T-helper 1 cell (primary cell): Measurements from ENCODE around the gene ATP6V1G1.

Source experiments
- DNase-seq, 5 donors: peaks; one replicate each; pipeline ENCODE4 v3.0.0-alpha.2; 2012 to 2020

The ATP6V1G1 gene

DNA sequence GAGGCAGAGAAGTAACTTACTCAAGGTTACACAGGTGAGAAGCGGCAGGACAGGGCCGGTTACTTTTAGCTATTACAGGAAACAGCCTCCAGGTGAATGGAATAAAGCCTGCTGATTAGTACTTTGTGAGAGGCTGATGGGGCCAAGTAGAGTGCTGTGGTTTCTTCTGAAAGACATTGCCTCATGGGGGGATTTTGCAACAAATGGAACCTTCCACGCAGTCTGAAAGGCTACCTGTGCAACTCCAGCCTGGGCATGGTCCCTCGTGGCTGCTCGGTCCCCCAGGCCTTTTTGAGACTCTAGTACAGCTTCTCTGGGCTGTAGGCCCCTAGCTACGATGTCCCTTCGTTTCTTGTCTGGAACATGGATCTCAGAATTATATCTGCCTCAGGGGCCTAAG, 25.5 kb downstream of the ATP6V1G1 start:
- no peak for DNase-seq

DNA sequence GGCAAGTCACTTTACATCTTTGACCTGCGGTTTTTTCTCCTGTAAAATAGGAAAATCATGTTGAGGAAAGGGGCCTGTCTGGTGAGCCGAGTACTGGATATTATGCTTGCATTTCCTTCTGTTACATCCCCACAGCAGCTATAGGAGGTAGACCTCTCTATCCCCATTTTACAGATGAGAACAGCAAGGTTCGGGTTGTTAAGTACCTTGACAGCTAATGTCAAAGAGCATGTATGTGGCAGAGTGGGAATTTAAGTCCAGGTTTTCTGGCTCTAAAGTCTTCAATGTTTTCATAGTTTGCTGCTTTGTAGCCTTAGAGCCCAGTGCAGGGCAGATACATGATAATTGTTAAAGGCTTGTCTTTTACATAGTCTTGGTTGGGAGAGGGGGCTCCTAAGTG, 26.4 kb downstream of the ATP6V1G1 start:
- DNase-seq: no peak

DNA sequence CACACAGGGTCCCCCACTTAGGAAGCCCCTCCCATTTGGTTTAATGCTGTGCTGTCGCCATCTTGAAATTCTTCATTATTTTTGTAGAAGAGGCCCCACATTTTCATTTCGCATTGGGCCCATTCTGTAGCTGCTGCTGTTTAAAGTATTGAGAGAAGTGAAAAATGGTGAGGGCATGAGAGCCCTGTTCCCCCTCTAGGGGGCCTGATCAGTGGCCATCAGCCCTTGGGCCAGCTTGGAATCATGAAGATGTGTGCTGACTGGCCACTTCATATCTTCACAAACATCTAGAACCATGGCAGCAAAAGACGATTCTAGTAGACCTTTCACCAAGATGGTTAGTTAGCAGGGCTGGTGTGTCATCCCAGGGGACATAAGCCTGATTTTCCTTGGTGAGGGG, 26.8 kb downstream of the ATP6V1G1 start:
- DNase-seq: no peak

DNA sequence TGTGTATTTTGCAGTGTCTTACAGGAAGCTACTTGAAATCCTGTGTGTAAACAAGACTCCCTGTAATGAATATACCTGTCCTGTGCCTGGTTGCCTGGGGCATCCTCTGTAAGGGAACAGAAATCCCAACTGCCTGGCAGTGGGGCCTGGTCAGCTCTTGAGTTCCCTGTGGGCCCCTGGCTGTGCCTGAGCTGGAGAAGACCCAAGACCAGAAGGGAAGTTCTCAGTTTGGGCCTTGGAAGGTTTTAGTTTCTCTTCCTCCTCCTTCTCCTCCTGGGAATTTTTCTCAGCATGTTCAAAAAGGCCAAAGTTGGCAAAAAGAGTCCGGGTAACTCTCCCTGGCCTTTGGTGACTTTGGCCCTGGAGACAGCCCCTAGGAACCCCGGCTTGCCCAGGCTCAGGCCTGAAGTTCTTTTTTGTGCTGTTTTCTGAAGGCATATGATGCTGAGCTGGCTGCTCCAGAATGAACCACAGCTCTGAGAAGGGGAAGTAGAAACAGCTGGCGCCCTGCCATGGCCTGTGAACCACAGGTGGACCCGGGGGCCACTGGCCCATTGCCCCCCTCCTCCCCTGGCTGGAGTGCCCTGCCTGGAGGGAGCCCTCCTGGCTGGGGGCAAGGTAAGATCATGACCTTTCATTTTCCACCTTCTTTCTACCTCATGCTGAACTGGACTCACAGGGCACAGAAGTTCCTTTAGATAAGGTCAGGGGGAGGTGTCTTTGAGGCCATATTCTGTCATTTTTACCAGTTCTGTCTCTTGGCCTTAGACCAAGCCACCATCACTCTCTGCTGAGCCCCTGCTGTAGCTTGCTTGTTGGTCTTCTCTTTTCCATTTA, 29.3 kb downstream of the ATP6V1G1 start:
- no peak for DNase-seq

DNA sequence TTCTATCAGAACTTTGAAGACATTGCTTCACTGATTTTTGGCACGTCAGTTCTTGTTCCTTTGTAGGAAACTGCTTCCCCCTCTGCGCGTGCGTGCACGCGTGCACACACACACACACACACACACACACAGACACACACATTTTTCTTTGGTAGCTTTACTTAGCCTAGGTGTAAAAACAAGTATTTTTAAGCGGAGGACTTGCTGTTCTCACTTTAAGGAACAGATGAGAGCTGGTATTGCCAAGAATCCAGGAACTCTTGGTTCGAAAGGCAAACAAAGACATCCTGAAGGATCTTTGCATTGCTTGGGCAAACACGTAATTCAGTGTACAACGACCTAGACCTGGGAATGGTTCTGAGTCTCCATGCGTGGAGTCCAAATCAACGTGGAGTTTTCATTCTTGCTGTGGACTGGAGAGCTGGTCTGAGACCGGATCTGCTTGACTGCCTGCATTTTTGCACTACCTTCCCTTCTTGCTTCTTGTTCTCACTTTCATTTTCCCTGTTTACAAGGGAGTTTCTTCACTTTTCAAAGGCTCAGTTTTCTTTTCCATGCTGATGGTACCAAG, 31.7 kb downstream of the ATP6V1G1 start:
- no peak for DNase-seq

DNA sequence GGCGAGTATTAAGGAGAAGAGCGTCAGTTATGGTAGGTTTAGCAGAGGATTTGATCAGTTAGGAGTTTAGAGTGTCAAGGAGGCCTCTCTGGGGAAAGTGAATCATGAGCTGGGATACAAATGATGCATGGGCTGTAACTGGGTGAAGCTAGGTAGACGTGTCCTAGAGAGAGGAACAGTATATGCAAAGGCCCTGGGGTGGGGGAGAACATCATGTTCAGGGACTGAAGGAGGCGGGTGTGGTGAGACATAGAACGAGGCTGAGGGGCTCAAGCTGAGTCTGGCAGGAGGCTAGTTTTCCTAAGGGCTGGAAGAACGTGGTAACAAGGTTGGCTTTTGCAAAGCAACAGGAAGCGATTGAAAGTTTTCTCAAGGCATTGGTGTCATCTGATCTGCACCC, 34.0 kb downstream of the ATP6V1G1 start:
- no peak for DNase-seq

DNA sequence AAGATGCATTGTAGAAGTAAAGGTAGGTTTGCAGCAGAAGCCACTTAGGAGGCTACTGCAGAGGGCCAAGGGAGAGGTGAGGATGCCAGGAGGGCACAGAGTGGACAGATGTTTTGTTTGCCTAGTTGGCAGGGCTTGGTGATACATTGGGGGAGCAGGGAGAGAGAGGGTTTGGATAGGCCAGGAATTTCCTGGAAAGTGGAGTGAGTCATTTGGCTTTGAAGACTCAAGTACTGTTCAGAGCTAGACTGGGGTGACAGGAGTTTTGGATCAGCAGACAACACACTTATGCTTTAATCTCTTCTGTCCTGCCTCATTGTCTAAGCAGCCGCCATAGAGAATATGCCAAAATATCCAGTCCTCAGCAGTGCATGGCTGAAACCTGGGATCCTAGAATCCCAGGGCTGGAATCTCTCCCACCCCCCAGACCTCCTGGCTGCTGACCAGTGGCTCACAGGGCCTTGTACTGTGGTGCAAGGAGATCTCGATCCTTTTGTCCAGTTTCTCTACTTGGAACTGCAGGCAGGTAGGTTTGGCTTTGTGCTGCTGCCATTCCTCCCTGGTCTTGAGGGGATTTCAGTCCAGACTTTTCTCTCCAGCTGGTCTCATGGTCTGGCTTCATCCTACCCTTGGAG, 34.5 kb downstream of the ATP6V1G1 start:
- DNase-seq: no peak

DNA sequence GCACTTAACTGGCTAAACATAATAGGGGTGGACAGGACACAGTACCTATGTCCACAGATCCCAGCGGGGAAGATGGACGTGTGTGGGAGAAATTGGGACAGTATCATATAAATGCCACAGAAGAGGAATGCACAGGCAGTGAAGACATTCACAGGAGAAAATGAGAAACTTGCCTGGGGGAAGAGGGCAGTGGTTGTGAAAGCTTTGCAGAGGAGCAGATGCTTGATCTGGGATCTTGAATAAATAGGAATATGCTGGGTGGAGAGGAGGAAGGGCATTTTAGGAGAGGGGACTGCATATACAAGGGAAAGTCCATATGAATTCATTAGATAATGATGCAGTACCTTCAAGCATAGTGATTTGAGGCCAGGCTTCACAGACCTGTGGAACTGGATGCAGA, 37.1 kb downstream of the ATP6V1G1 start:
- no peak for DNase-seq

DNA sequence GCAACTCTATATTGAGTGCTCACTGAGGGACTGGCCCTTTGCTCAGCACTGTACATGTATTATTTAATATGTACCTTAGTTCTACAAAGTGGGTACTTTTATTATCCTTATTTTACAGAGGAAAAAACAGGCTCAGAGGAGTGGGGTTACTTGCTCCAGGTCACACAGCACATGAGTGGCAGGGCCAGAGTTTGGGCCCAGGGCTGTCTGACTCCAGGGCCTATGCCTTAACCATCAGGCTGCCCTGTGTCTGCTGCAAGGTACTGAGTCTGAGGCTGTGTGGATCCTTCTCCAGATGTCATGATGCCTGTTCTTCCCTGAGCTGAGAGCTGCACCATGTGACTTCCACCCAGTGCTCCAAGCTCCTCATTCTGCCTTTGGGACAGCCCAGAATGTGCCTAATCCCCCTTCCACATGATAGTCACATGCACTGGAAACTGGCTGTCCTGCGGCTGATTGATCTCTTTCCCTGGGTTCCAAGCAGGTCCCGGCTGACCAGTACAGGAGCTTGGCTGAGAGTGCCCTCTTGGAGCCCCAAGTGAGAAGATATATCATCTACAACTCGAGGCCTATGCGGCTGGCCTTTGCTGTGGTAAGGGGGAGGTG, 38.9 kb downstream of the ATP6V1G1 start:
- DNase-seq: no peak

DNA sequence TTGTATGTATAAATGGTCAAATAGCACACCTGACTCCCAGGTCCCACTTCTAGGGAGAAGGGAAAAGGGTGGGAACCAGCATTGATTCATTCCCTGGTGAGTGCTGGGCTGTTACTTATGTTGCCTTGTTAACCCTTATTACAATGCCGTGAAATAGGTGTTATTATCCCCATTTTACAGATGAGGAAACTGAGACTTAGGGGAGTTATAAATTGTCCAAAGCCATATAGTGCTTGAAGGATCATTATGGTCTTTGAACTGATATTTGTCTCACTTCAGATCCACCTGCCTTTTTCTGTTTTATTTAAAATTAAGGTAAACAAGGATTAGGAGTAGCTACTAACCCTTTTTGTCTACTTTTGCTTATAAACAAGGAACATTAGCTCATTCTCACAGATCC, 40.0 kb downstream of the ATP6V1G1 start:
- no peak for DNase-seq

DNA sequence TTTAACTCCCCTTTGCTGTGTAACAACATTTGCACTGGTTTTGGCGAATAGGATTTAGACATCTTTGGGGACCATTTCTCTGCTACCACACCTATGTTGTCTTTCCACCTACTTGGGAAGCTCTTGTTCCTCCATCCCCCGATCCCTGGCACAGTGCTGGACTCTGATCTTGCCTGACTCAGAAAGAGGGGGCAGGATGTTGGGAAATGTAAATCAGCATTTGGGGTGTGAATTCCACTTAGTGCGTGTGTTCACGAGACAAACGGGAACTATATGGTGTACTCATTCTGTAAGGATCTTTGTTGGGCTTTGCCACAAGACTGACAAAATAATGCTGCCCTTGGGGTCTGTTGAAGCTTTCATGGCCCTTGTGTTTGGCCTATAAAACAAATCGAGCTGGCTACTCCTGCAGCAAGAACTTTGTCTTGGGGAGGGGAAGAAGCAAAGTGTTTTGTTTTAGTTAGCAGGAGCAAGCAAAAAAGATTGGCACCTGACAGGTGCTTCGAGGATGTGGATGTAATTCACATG, 42.1 kb downstream of the ATP6V1G1 start:
- DNase-seq: no peak

DNA sequence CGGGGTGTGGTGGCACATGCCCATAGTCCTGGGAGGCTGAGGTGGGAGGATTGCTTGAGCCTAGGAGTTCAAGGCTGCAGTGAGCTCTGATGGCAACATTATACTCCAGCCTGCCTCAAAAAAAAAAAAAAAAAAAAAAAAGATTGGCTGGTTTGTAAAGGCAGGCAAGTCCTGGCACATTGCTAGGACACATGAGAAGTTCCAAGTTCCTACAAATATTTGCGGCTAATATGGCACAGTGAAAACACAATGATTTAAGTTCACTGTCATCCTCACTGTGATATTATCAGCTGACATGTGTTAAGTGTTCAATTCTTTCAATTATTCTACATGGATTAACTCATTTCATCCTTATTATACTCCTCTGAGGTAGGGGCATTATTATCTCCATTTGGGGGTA, 43.6 kb downstream of the ATP6V1G1 start:
- DNase-seq: no peak

DNA sequence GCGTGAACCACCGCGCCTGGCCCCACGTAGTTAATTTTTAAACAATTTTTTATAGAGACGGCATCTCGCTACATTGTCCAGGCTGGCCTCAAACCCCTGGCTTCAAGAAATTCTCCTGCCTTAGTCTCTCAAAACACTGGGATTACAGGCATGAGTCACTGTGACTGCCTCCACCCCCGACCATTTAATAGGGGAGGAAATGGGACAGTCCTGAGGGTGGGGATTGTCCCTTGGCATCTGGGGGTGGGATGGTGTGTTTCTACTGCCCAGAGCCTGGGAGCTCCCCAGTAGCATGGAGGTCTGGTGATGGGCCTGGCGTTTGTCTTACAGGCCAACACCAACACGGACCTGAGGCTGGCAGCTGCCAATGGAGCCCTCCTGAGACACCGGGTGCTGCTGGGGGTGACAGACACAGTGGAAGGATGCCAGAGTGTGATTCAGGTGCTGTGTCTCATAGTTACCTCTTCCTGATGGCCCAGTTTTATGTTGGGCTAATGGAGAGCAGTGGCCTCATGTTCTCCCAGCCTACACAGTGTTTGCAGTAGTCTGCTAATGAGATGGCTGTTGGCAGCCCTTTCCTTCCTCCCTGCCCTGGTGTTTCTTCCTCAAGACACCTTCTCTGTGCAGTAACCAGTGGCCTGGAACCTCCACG, 46.0 kb downstream of the ATP6V1G1 start:
- DNase-seq: no peak

DNA sequence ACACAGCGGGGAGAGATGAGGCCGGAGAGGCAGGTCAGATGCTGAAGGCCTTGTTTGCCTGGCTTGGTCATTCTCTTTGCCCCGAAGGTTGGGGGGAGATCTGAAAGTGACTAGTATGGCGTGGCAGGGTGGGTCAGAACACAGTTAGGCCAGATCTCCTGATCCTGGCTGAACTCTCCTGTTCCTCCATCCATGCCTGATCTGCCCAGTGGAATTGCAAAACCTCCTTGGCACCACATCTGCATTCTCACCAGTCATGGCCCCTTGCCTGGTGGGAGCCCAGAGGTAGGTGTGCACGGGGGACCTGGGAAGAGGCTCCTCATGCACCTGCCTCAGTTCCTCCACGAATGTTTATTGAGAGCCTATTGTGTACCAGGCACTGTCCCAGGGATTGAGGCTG, 46.8 kb downstream of the ATP6V1G1 start:
- no peak for DNase-seq

DNA sequence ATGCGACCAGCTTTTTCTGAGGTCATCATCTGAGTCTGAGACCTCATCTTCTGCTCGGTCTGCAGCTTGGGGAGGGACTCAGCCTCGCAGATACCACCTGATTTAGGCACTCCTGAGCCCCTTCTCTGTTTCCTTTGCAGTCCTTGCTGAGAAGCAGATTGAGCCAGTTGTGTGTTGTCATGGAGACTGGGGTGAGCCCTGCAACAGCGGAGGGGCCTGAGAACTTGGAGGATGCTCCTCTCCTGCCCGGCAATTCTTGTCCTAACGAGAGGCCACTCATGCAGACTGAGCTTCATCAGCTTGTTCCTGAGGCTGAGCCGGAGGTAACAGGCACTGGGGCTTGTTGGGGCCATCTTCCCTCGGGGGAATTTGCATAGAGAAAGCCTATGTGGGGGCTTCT, 50.8 kb downstream of the ATP6V1G1 start:
- DNase-seq: no peak

DNA sequence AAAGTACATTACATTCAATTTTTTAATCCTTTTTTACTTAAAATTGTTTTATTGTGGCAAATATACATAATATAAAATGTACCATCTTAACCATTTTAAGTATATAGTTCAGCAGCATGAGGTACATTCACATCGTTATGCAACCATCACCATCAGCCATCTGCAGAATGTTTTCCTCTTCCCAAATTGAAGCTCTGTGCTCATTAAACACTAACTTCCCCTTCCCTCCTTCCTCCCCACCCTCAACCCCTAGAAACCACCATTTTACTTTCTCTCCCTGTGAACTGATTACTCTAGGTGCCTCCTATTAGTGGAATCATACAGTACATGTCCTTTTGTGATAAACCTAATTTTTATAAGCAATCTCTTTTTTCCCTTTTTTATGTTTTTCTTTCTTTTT, 54.4 kb downstream of the ATP6V1G1 start:
- DNase-seq: no peak

DNA sequence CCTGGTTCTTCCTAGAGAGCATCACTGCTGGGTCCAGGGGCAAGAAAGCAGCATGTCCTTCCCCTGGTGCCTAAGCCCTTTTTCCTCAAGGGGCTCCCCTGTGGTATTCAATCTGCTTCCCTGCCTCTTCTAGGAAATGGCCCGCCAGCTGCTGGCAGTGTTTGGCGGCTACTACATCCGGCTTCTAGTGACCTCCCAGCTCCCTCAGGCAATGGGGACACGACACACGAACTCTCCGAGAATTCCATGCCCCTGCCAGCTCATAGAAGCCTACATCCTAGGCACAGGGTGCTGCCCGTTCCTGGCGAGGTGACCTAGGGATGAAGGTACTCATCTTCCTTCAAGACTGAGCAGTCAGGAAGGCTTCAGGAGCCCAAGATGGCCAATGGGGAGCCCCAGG, 55.4 kb downstream of the ATP6V1G1 start:
- DNase-seq: no peak

DNA sequence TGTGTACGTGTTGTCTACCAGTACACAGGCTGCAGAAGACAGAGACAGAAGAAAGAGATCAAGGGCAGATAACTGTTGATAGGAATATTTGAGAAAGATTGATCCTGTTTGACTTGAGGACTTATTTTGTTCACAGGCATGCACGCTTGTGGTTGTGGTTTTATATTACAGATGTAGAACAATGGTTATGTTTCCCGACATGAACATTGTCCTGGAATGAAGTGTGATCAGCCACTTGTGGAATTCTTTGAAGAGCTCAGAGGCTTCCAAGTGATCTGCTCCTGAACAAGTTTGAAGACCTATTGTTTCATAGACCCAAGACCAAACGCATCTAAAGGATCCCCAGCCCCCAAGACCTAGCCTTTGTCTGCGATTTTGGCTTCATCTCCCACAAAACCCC, 56.3 kb downstream of the ATP6V1G1 start:
- no peak for DNase-seq
